ENCODE measurements around the gene EDRF1. TPM values are rescaled to one million over a fixed set of nuclear protein-coding genes. Genes with fewer than 3 reads are reported as not detected.

The EDRF1 gene
- total and polyA plus RNA-seq, 10 of the 15 experiments (the other 5 are each of a cell fraction or from before 2014, with no cell fraction given), result 16.8 to 99.7 (median 42.9) TPM

DNA sequence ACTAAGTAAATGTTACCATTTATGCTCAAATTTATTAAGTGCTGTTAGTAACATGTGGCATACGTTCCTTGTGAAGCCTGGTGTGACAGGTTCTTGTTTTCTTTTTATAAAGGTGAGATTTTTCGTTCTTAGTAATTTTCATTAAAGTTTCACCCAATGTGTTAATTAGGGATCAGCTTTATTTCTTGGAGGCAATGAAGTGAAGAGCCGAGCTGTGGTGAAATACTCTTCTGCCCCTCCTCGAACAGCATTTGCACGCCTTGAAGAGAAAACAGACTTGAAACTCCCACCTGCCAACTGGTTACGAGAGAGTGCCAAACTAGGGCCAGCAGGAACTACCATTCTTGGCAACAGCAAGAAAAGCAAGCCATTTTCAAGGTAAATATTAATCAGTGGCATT, 1.5 kb downstream of the EDRF1 start (continued):
- TF ChIP-seq, protein P1, sequence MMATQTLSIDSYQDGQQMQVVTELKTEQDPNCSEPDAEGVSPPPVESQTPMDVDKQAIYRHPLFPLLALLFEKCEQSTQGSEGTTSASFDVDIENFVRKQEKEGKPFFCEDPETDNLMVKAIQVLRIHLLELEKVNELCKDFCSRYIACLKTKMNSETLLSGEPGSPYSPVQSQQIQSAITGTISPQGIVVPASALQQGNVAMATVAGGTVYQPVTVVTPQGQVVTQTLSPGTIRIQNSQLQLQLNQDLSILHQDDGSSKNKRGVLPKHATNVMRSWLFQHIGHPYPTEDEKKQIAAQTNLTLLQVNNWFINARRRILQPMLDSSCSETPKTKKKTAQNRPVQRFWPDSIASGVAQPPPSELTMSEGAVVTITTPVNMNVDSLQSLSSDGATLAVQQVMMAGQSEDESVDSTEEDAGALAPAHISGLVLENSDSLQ (IDR thresholded peaks at IDR 0.05), result peak; percentile 71
- TF ChIP-seq MEF2A (IDR thresholded peaks at IDR 0.05; ENCODE audit: insufficient read depth, low read depth, low read length) (0 out of 2 replicates have a peak, but pooled peaks have one; percentile 17), SPI1 (IDR thresholded peaks at IDR 0.05; ENCODE audit: borderline replicate concordance, insufficient read depth, low read depth, low read length) (no peak), RFX5 (IDR thresholded peaks at IDR 0.05; ENCODE audit: low read depth, low read length) (peak; percentile 87), MYB (IDR thresholded peaks at IDR 0.05; ENCODE audit: borderline replicate concordance, low read depth, low read length) (0 out of 2 replicates have a peak, but pooled peaks have one; percentile 75), CBX5 (IDR thresholded peaks at IDR 0.05; ENCODE audit: low read depth) (no peak), ZNF274 (IDR thresholded peaks at IDR 0.05; ENCODE audit: insufficient read depth, insufficient read length) (no peak), SMC3 (IDR thresholded peaks at IDR 0.05; ENCODE audit: borderline replicate concordance, low read length) (no peak), BRCA1 (IDR thresholded peaks at IDR 0.05; ENCODE audit: low read depth, low read length) (no peak), ESRRA (IDR thresholded peaks at IDR 0.05; ENCODE audit: low read length) (no peak), ETV6 (conservative IDR thresholded peaks at IDR 0.05 in 1 of 2, IDR thresholded peaks at IDR 0.05 in 1 of 2; ENCODE audit: borderline replicate concordance in 1 of 2, low read depth in 1 of 2) (no peak), ZNF384 (IDR thresholded peaks at IDR 0.05; ENCODE audit: borderline replicate concordance, low read depth, low read length) (no peak)
- TF ChIP-seq, protein P2, sequence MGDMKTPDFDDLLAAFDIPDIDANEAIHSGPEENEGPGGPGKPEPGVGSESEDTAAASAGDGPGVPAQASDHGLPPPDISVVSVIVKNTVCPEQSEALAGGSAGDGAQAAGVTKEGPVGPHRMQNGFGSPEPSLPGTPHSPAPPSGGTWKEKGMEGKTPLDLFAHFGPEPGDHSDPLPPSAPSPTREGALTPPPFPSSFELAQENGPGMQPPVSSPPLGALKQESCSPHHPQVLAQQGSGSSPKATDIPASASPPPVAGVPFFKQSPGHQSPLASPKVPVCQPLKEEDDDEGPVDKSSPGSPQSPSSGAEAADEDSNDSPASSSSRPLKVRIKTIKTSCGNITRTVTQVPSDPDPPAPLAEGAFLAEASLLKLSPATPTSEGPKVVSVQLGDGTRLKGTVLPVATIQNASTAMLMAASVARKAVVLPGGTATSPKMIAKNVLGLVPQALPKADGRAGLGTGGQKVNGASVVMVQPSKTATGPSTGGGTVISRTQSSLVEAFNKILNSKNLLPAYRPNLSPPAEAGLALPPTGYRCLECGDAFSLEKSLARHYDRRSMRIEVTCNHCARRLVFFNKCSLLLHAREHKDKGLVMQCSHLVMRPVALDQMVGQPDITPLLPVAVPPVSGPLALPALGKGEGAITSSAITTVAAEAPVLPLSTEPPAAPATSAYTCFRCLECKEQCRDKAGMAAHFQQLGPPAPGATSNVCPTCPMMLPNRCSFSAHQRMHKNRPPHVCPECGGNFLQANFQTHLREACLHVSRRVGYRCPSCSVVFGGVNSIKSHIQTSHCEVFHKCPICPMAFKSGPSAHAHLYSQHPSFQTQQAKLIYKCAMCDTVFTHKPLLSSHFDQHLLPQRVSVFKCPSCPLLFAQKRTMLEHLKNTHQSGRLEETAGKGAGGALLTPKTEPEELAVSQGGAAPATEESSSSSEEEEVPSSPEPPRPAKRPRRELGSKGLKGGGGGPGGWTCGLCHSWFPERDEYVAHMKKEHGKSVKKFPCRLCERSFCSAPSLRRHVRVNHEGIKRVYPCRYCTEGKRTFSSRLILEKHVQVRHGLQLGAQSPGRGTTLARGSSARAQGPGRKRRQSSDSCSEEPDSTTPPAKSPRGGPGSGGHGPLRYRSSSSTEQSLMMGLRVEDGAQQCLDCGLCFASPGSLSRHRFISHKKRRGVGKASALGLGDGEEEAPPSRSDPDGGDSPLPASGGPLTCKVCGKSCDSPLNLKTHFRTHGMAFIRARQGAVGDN (IDR thresholded peaks at IDR 0.05), result 0 out of 2 replicates have a peak, but pooled peaks have one; percentile 15
- TF ChIP-seq, protein P3, sequence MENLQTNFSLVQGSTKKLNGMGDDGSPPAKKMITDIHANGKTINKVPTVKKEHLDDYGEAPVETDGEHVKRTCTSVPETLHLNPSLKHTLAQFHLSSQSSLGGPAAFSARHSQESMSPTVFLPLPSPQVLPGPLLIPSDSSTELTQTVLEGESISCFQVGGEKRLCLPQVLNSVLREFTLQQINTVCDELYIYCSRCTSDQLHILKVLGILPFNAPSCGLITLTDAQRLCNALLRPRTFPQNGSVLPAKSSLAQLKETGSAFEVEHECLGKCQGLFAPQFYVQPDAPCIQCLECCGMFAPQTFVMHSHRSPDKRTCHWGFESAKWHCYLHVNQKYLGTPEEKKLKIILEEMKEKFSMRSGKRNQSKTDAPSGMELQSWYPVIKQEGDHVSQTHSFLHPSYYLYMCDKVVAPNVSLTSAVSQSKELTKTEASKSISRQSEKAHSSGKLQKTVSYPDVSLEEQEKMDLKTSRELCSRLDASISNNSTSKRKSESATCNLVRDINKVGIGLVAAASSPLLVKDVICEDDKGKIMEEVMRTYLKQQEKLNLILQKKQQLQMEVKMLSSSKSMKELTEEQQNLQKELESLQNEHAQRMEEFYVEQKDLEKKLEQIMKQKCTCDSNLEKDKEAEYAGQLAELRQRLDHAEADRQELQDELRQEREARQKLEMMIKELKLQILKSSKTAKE (IDR thresholded peaks at IDR 0.05; ENCODE audit: low read depth, poor library complexity, severe bottlenecking), result peak; percentile 75
- TF ChIP-seq, protein P4, sequence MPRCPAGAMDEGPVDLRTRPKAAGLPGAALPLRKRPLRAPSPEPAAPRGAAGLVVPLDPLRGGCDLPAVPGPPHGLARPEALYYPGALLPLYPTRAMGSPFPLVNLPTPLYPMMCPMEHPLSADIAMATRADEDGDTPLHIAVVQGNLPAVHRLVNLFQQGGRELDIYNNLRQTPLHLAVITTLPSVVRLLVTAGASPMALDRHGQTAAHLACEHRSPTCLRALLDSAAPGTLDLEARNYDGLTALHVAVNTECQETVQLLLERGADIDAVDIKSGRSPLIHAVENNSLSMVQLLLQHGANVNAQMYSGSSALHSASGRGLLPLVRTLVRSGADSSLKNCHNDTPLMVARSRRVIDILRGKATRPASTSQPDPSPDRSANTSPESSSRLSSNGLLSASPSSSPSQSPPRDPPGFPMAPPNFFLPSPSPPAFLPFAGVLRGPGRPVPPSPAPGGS (IDR thresholded peaks at IDR 0.05; ENCODE audit: borderline replicate concordance, insufficient read depth, low read depth, low read length, poor library complexity, severe bottlenecking), result no peak
- TF ChIP-seq, protein P5, sequence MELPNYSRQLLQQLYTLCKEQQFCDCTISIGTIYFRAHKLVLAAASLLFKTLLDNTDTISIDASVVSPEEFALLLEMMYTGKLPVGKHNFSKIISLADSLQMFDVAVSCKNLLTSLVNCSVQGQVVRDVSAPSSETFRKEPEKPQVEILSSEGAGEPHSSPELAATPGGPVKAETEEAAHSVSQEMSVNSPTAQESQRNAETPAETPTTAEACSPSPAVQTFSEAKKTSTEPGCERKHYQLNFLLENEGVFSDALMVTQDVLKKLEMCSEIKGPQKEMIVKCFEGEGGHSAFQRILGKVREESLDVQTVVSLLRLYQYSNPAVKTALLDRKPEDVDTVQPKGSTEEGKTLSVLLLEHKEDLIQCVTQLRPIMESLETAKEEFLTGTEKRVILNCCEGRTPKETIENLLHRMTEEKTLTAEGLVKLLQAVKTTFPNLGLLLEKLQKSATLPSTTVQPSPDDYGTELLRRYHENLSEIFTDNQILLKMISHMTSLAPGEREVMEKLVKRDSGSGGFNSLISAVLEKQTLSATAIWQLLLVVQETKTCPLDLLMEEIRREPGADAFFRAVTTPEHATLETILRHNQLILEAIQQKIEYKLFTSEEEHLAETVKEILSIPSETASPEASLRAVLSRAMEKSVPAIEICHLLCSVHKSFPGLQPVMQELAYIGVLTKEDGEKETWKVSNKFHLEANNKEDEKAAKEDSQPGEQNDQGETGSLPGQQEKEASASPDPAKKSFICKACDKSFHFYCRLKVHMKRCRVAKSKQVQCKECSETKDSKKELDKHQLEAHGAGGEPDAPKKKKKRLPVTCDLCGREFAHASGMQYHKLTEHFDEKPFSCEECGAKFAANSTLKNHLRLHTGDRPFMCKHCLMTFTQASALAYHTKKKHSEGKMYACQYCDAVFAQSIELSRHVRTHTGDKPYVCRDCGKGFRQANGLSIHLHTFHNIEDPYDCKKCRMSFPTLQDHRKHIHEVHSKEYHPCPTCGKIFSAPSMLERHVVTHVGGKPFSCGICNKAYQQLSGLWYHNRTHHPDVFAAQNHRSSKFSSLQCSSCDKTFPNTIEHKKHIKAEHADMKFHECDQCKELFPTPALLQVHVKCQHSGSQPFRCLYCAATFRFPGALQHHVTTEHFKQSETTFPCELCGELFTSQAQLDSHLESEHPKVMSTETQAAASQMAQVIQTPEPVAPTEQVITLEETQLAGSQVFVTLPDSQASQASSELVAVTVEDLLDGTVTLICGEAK (IDR thresholded peaks at IDR 0.05; ENCODE audit: borderline replicate concordance), result no peak

Data from GM12878 (cell line).